MM.1S (cell line): ENCODE results near the gene GATAD2B.

Experiments used
- CTCF ChIP-seq: fragments of 300-600 bp; sonication (generic); IDR thresholded peaks from 2 replicates; pipeline ENCODE4 v1.5.1; 2016; ENCODE audit warnings: antibody characterized with exemption, low read length, mixed read lengths
- EZH2phosphoT487 ChIP-seq: fragments of 300-600 bp; sonication (generic); IDR thresholded peaks from 2 replicates; pipeline ENCODE4 v1.6.1; 2018; ENCODE audit warnings: antibody characterized with exemption, low read length

- TF ChIP-seq CTCF: no peak
- TF ChIP-seq EZH2phosphoT487: no peak
Measured at GRCh38 chr1:153841463-153841994, 81.2 kb downstream of the GATAD2B start.
